ENCODE data around the gene DDX51.

The DDX51 gene

DNA sequence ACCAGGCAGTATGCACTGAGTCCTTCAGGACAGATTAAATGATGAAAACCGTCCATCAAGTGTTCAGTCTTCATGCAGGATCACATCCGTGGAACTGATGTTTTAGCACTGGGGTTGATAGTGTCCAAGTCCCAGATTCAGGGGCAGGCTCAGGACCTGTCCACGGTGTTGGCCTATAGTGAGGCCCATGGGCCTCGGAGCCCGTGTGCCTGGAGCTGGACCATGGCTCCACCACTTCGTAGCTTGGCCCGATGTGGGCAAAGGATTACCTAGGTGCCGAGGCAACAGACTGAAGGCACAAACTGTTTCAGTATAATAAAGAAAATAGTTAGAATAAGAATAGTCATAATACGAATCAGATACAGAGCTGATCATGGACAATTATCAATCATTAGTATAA, 41.8 kb downstream of the DDX51 start:
- Histone ChIP-seq H2AFZ (ENCODE audit: low read length) (no peak overlapping the region), H2BK120ac (ENCODE audit: low read depth, low read length) (no peak overlapping the region), H3K4me2 (ENCODE audit: insufficient read depth, low read length, poor library complexity, severe bottlenecking) (no peak overlapping the region), H3K23ac (ENCODE audit: low read depth, low read length, poor library complexity) (no peak overlapping the region), H2BK12ac (ENCODE audit: low read length) (no peak overlapping the region), H3K4me1 (ENCODE audit: control insufficient read depth in 2 of 2, insufficient read depth in 1 of 2, low read depth in 1 of 2, low read length in 2 of 2) (peaks cover 0 to 3% of the 10 kb centered on the region in 2 donors), H3K4me3 (ENCODE audit: low read length in 2 of 2) (no peak overlapping the region), H3K14ac (ENCODE audit: low read length) (no peak overlapping the region), H2BK5ac (ENCODE audit: low read length) (no peak overlapping the region), H3K9me3 (replicated peaks in 1 of 2; ENCODE audit: control insufficient read depth in 2 of 2, insufficient read depth in 1 of 2, low read depth in 1 of 2, low read length in 2 of 2) (no peaks in the 10 kb centered on the region), H3K4ac (ENCODE audit: low read length) (no peak overlapping the region), H4K91ac (ENCODE audit: low read depth, low read length, poor library complexity) (no peak overlapping the region), H3K18ac (ENCODE audit: low read length) (no peak overlapping the region), H3K79me1 (ENCODE audit: low read depth, low read length) (peaks cover 1% of the 10 kb centered on the region), H3K27me3 (ENCODE audit: control insufficient read depth in 3 of 3, insufficient read depth in 3 of 3, low read depth in 1 of 3, low read length in 3 of 3) (no peaks in the 10 kb centered on the region), H2BK15ac (ENCODE audit: low read length) (no peak overlapping the region), H2AK5ac (ENCODE audit: low read depth, low read length) (no peak overlapping the region), H3K9ac (ENCODE audit: low read depth, low read length, poor library complexity) (no peak overlapping the region), H3K36me3 (replicated peaks in 1 of 2; ENCODE audit: control insufficient read depth in 2 of 2, insufficient read depth in 2 of 2, low read length in 2 of 2) (peaks cover 13 to 41% of the 10 kb centered on the region in 2 donors), H4K8ac (ENCODE audit: low read depth, low read length) (no peak overlapping the region), H3K27ac (replicated peaks; ENCODE audit: low read length) (no peak overlapping the region)
- no peak for DNase-seq (ENCODE audit: low spot score)
- no CpG with 5 or more reads among the region's 9 CpGs for WGBS, 2 donors (ENCODE audit: extremely low coverage in 2 of 2, insufficient read length in 2 of 2, insufficient replicate concordance in 1 of 2)

GRCh38 chr12:132100306-132101065, 43.6 kb downstream of the DDX51 start:
- no peaks in the 10 kb centered on the region for H3K27me3 ChIP-seq (ENCODE audit: control insufficient read depth in 3 of 3, insufficient read depth in 3 of 3, low read depth in 1 of 3, low read length in 3 of 3)
- H2BK15ac ChIP-seq (ENCODE audit: low read length) = no peak overlapping the region
- no peak overlapping the region for H2BK120ac ChIP-seq (ENCODE audit: low read depth, low read length)
- peaks cover 11 to 50% of the 10 kb centered on the region in 2 donors for H3K36me3 ChIP-seq (replicated peaks in 1 of 2; ENCODE audit: control insufficient read depth in 2 of 2, insufficient read depth in 2 of 2, low read length in 2 of 2)
- peaks cover 1% of the 10 kb centered on the region for H3K79me1 ChIP-seq (ENCODE audit: low read depth, low read length)
- H2AK5ac ChIP-seq (ENCODE audit: low read depth, low read length) = peak overlapping the region; percentile 28
- no peak overlapping the region for H4K91ac ChIP-seq (ENCODE audit: low read depth, low read length, poor library complexity)
- peaks cover 0 to 9% of the 10 kb centered on the region in 2 donors for H3K9me3 ChIP-seq (replicated peaks in 1 of 2; ENCODE audit: control insufficient read depth in 2 of 2, insufficient read depth in 1 of 2, low read depth in 1 of 2, low read length in 2 of 2)
- no peak overlapping the region for H2AFZ ChIP-seq (ENCODE audit: low read length)
- no peak for DNase-seq (ENCODE audit: low spot score)
- H3K4me1 ChIP-seq (ENCODE audit: control insufficient read depth in 2 of 2, insufficient read depth in 1 of 2, low read depth in 1 of 2, low read length in 2 of 2) = peaks cover 0 to 3% of the 10 kb centered on the region in 2 donors
- H3K9ac ChIP-seq (ENCODE audit: low read depth, low read length, poor library complexity) = peak overlapping the region; percentile 21
- no CpG with 5 or more reads among the region's 13 CpGs for WGBS, 2 donors (ENCODE audit: extremely low coverage in 2 of 2, insufficient read length in 2 of 2, insufficient replicate concordance in 1 of 2)
- H2BK5ac ChIP-seq (ENCODE audit: low read length) = peak overlapping the region; percentile 82
- H3K4ac ChIP-seq (ENCODE audit: low read length) = no peak overlapping the region
- H2BK12ac ChIP-seq (ENCODE audit: low read length) = no peak overlapping the region
- peak overlapping the region; percentile 56 for H3K14ac ChIP-seq (ENCODE audit: low read length)
- no peak overlapping the region for H3K4me3 ChIP-seq (ENCODE audit: low read length in 2 of 2)
- H4K8ac ChIP-seq (ENCODE audit: low read depth, low read length) = peak overlapping the region; percentile 29
- peak overlapping the region; percentile 20 for H3K23ac ChIP-seq (ENCODE audit: low read depth, low read length, poor library complexity)
- H3K27ac ChIP-seq (replicated peaks; ENCODE audit: low read length) = no peak overlapping the region
- H3K4me2 ChIP-seq (ENCODE audit: insufficient read depth, low read length, poor library complexity, severe bottlenecking) = no peak overlapping the region
- no peak overlapping the region for H3K18ac ChIP-seq (ENCODE audit: low read length)

DNA sequence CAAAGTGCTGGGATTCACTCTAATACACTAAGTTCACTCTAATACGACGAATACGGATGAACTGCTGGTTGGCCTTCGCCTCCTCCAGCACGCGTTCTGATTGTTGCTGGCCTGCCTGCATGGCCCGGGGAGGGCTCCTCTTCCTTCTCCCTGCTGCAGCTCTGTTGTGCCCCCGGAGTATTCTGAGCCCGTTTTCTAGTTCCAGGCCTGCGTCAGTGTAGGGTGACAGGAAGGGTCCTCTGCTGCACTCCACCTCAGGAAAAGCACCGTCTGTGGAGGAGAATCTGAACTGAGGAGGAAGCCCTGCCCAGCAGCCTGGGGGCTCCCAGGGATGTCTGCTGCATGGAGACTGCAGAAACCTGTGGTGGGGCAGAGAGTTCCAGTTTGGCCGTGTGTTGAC, 44.4 kb downstream of the DDX51 start:
- Histone ChIP-seq H3K27me3 (ENCODE audit: control insufficient read depth in 3 of 3, insufficient read depth in 3 of 3, low read depth in 1 of 3, low read length in 3 of 3) (no peaks in the 10 kb centered on the region), H3K14ac (ENCODE audit: low read length) (no peak overlapping the region), H4K8ac (ENCODE audit: low read depth, low read length) (no peak overlapping the region), H2BK5ac (ENCODE audit: low read length) (peak overlapping the region; percentile 82), H3K4me3 (ENCODE audit: low read length in 2 of 2) (no peak overlapping the region), H3K9ac (ENCODE audit: low read depth, low read length, poor library complexity) (no peak overlapping the region), H3K23ac (ENCODE audit: low read depth, low read length, poor library complexity) (no peak overlapping the region), H3K79me1 (ENCODE audit: low read depth, low read length) (peaks cover 1% of the 10 kb centered on the region), H3K4ac (ENCODE audit: low read length) (no peak overlapping the region), H2AK5ac (ENCODE audit: low read depth, low read length) (no peak overlapping the region), H4K91ac (ENCODE audit: low read depth, low read length, poor library complexity) (no peak overlapping the region), H3K4me2 (ENCODE audit: insufficient read depth, low read length, poor library complexity, severe bottlenecking) (no peak overlapping the region), H3K18ac (ENCODE audit: low read length) (no peak overlapping the region), H2AFZ (ENCODE audit: low read length) (no peak overlapping the region), H3K4me1 (ENCODE audit: control insufficient read depth in 2 of 2, insufficient read depth in 1 of 2, low read depth in 1 of 2, low read length in 2 of 2) (peaks cover 0 to 3% of the 10 kb centered on the region in 2 donors), H2BK15ac (ENCODE audit: low read length) (no peak overlapping the region), H2BK120ac (ENCODE audit: low read depth, low read length) (no peak overlapping the region), H3K36me3 (replicated peaks in 1 of 2; ENCODE audit: control insufficient read depth in 2 of 2, insufficient read depth in 2 of 2, low read length in 2 of 2) (peaks cover 6 to 44% of the 10 kb centered on the region in 2 donors), H3K9me3 (replicated peaks in 1 of 2; ENCODE audit: control insufficient read depth in 2 of 2, insufficient read depth in 1 of 2, low read depth in 1 of 2, low read length in 2 of 2) (peaks cover 0 to 10% of the 10 kb centered on the region in 2 donors), H2BK12ac (ENCODE audit: low read length) (no peak overlapping the region), H3K27ac (replicated peaks; ENCODE audit: low read length) (no peak overlapping the region)
- WGBS, 2 donors (ENCODE audit: extremely low coverage in 2 of 2, insufficient read length in 2 of 2, insufficient replicate concordance in 1 of 2) = no CpG with 5 or more reads among the region's 12 CpGs
- DNase-seq (ENCODE audit: low spot score) = no peak

- no peak for DNase-seq (ENCODE audit: low spot score)
- peaks cover 1% of the 10 kb centered on the region for H3K79me1 ChIP-seq (ENCODE audit: low read depth, low read length)
- no peak overlapping the region for H3K27ac ChIP-seq (replicated peaks; ENCODE audit: low read length)
- H3K36me3 ChIP-seq (replicated peaks in 1 of 2; ENCODE audit: control insufficient read depth in 2 of 2, insufficient read depth in 2 of 2, low read length in 2 of 2) = peaks cover 10 to 59% of the 10 kb centered on the region in 2 donors
- no peak overlapping the region for H4K91ac ChIP-seq (ENCODE audit: low read depth, low read length, poor library complexity)
- no peak overlapping the region for H2BK12ac ChIP-seq (ENCODE audit: low read length)
- H3K27me3 ChIP-seq (ENCODE audit: control insufficient read depth in 3 of 3, insufficient read depth in 3 of 3, low read depth in 1 of 3, low read length in 3 of 3) = no peaks in the 10 kb centered on the region
- H2AFZ ChIP-seq (ENCODE audit: low read length) = no peak overlapping the region
- no peak overlapping the region for H2BK15ac ChIP-seq (ENCODE audit: low read length)
- H3K4me1 ChIP-seq (ENCODE audit: control insufficient read depth in 2 of 2, insufficient read depth in 1 of 2, low read depth in 1 of 2, low read length in 2 of 2) = no peaks in the 10 kb centered on the region
- no peak overlapping the region for H3K9ac ChIP-seq (ENCODE audit: low read depth, low read length, poor library complexity)
- no peak overlapping the region for H2AK5ac ChIP-seq (ENCODE audit: low read depth, low read length)
- H3K23ac ChIP-seq (ENCODE audit: low read depth, low read length, poor library complexity) = no peak overlapping the region
- H2BK120ac ChIP-seq (ENCODE audit: low read depth, low read length) = no peak overlapping the region
- H2BK5ac ChIP-seq (ENCODE audit: low read length) = no peak overlapping the region
- H3K4me3 ChIP-seq (ENCODE audit: low read length in 2 of 2) = no peak overlapping the region
- WGBS, 2 donors (ENCODE audit: extremely low coverage in 2 of 2, insufficient read length in 2 of 2, insufficient replicate concordance in 1 of 2) = no CpG with 5 or more reads among the region's 11 CpGs
- H3K4ac ChIP-seq (ENCODE audit: low read length) = no peak overlapping the region
- H3K9me3 ChIP-seq (replicated peaks in 1 of 2; ENCODE audit: control insufficient read depth in 2 of 2, insufficient read depth in 1 of 2, low read depth in 1 of 2, low read length in 2 of 2) = peaks cover 0 to 10% of the 10 kb centered on the region in 2 donors
- H4K8ac ChIP-seq (ENCODE audit: low read depth, low read length) = no peak overlapping the region
- H3K14ac ChIP-seq (ENCODE audit: low read length) = no peak overlapping the region
- no peak overlapping the region for H3K4me2 ChIP-seq (ENCODE audit: insufficient read depth, low read length, poor library complexity, severe bottlenecking)
- H3K18ac ChIP-seq (ENCODE audit: low read length) = no peak overlapping the region
Observed at GRCh38 chr12:132095520-132096409, 48.4 kb downstream of the DDX51 start.
